Activated naive CD8-positive, alpha-beta T cell treated with anti-CD3 and anti-CD28 coated beads, Interleukin-2, amount 50 U/mL, for 24 hours (primary cell): ENCODE data around the gene MCUB.

Source experiments
- ATAC-seq: fragments of 150-1000 bp; cut with Tn5 transposase; one replicate; pipeline ENCODE4 v1.10.0; 2021
- DNase-seq: peaks from one replicate; pipeline ENCODE4 v3.0.0; 2021
- H3K27ac Mint-ChIP-seq: one replicate; pipeline ENCODE4 v1.8.0; 2021; ENCODE audit warnings: mild to moderate bottlenecking, mixed read lengths
- H3K27me3 Mint-ChIP-seq: one replicate; pipeline ENCODE4 v1.8.0; 2021; ENCODE audit warnings: mixed read lengths
- H3K36me3 Mint-ChIP-seq: one replicate; pipeline ENCODE4 v1.8.0; 2021; ENCODE audit warnings: low read depth, mixed read lengths
- H3K4me1 Mint-ChIP-seq: one replicate; pipeline ENCODE4 v1.8.0; 2021; ENCODE audit warnings: mixed read lengths
- H3K4me3 Mint-ChIP-seq: one replicate; pipeline ENCODE4 v1.8.0; 2021; ENCODE audit warnings: mild to moderate bottlenecking, moderate library complexity, mixed read lengths
- H3K9me3 Mint-ChIP-seq: one replicate; pipeline ENCODE4 v1.8.0; 2021; ENCODE audit warnings: mixed read lengths

MCUB gene

DNA sequence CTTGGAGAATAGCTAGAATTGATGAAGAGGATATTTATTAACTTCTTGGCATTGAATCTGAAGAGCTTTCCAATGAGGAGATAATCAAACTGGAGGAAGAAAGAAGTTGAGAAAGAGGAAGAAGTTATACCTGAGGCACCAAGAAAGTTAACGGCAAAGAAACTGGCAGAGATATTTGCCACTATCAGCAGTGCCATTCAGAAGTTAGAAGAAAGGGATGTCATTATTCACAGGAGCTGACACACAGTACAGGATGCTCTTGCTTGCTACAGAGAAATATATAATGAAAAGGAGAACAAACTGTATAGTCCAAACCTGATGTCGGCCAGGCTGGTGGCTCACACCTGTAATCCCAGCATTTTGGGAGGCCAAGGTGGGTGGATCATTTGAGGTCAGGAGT lies 64.5 kb downstream of the MCUB start:
- peak overlapping the region; percentile 12 for H3K27ac Mint-ChIP-seq

DNA sequence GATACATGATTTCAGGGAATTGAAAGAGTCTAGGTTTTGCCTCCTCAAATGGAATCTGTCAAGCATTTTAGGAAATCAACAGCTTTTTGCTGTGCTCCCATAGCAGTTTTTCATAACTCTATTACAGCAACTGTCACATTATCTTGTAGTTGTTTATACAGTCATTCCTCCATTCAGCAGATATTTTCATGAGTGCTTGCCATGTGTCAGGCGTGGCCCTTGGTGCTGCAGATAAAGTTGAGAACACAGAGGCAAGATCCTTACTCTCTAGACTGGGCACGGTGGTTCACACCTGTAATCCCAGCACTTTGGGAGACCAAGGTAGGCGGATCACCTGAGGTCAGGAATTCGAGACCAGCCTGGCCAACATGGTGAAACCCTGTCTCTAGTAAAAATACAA lies 67.3 kb downstream of the MCUB start:
- ATAC-seq (no peak), DNase-seq (no peak)
- Mint-ChIP-seq H3K4me3 (no peak overlapping the region), H3K9me3 (no peaks in the 10 kb centered on the region), H3K36me3 (peaks cover 8% of the 10 kb centered on the region), H3K4me1 (peaks cover 43% of the 10 kb centered on the region), H3K27me3 (no peaks in the 10 kb centered on the region), H3K27ac (no peak overlapping the region)

More for the DNA sequence above, 64.5 kb downstream of the MCUB start:
- Mint-ChIP-seq H3K4me3 (no peak overlapping the region), H3K36me3 (peaks cover 12% of the 10 kb centered on the region), H3K27me3 (no peaks in the 10 kb centered on the region), H3K4me1 (peaks cover 27% of the 10 kb centered on the region), H3K9me3 (no peaks in the 10 kb centered on the region)
- no peak for DNase-seq
- no peak for ATAC-seq

- Mint-ChIP-seq H3K27me3 (no peaks in the 10 kb centered on the region), H3K36me3 (peaks cover 6% of the 10 kb centered on the region), H3K4me1 (peaks cover 43% of the 10 kb centered on the region), H3K27ac (no peak overlapping the region), H3K9me3 (peaks cover 4% of the 10 kb centered on the region), H3K4me3 (no peak overlapping the region)
- no peak for DNase-seq
- no peak for ATAC-seq
Observed at GRCh38 chr4:109629775-109630174, 69.7 kb downstream of the MCUB start.

GRCh38 chr4:109631532-109632108 lies 71.6 kb downstream of the MCUB start:
- ATAC-seq: peak; percentile 40
- peaks cover 19% of the 10 kb centered on the region for H3K36me3 Mint-ChIP-seq
- peaks cover 35% of the 10 kb centered on the region for H3K4me1 Mint-ChIP-seq
- H3K4me3 Mint-ChIP-seq: peak overlapping the region; percentile 4
- H3K27me3 Mint-ChIP-seq: no peaks in the 10 kb centered on the region
- peaks cover 13% of the 10 kb centered on the region for H3K9me3 Mint-ChIP-seq
- H3K27ac Mint-ChIP-seq: peak overlapping the region; percentile 37
- DNase-seq: no peak

DNA sequence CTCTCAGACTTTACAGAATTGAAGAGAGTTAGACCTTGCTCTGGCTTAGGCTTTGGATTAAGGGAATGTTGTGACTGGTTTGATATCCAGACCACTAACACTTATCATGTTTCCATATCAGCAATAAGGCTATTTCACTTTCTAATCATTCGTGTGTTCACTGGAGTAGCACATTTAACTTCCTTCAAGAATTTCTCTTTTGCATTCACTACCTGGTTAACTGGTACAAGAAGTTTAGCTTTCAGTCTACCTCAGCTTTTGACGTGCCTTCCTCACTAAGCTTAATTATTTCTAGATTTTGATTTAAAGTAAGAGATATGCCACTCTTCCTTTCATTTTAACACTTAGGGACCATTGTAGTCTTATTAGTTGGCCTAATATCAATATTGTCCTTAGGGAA lies 80.6 kb downstream of the MCUB start:
- no peaks in the 10 kb centered on the region for H3K27me3 Mint-ChIP-seq
- no peak overlapping the region for H3K4me3 Mint-ChIP-seq
- H3K9me3 Mint-ChIP-seq: peaks cover 24% of the 10 kb centered on the region
- H3K27ac Mint-ChIP-seq: no peak overlapping the region
- peaks cover 24% of the 10 kb centered on the region for H3K36me3 Mint-ChIP-seq
- no peak for ATAC-seq
- H3K4me1 Mint-ChIP-seq: peaks cover 42% of the 10 kb centered on the region
- no peak for DNase-seq

GRCh38 chr4:109645874-109646710 lies 86.0 kb downstream of the MCUB start:
- H3K27ac Mint-ChIP-seq: no peak overlapping the region
- no peaks in the 10 kb centered on the region for H3K27me3 Mint-ChIP-seq
- H3K4me1 Mint-ChIP-seq: peaks cover 52% of the 10 kb centered on the region
- ATAC-seq (peak; percentile 62), DNase-seq (no peak)
- H3K4me3 Mint-ChIP-seq: no peak overlapping the region
- H3K9me3 Mint-ChIP-seq: peaks cover 10% of the 10 kb centered on the region
- peaks cover 20% of the 10 kb centered on the region for H3K36me3 Mint-ChIP-seq

DNA sequence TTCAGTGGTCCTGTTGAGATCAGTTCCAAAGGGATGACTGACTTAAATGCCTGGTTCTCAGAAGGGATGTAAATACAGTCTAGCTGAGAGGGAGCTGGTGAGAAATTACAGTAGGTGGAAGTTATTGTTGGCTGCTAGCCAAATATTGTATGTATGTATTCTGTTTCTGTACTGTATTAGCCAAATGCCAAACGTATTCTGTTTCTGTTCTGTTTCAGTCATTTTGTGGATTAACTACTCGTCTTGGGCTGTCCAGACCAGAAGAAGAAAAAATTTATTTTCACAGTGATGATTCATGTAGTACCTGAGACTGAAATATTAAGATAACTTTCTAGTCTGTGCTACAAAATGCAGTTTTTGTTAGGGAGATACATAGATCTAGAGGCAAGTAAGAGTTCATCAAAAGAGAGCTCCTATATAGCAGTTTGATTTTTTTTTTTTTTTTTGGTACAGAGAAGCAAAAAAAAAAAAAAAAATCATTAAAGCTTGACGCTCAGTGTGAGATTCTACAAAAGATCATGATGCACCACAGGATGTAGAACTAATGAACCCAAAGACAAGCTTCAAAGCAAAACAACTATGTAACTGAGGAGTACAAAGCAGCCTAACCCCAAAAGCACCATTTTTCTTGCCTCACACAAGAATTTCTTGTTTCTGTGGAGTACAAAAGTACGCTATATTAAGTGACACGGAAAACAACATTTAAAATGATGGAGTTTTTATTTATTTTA lies 88.4 kb downstream of the MCUB start:
- no peak for DNase-seq
- ATAC-seq: peak; percentile 34

GRCh38 chr4:109648997-109649575 lies 89.0 kb downstream of the MCUB start:
- peak overlapping the region; percentile 13 for H3K4me3 Mint-ChIP-seq
- peaks cover 39% of the 10 kb centered on the region for H3K36me3 Mint-ChIP-seq
- no peaks in the 10 kb centered on the region for H3K27me3 Mint-ChIP-seq
- ATAC-seq (no peak), DNase-seq (no peak)
- H3K27ac Mint-ChIP-seq: peak overlapping the region; percentile 83
- peaks cover 41% of the 10 kb centered on the region for H3K4me1 Mint-ChIP-seq
- H3K9me3 Mint-ChIP-seq: peaks cover 18% of the 10 kb centered on the region

More for the DNA sequence above, 88.4 kb downstream of the MCUB start:
- Mint-ChIP-seq H3K9me3 (peaks cover 18% of the 10 kb centered on the region), H3K27ac (peak overlapping the region; percentile 83), H3K4me3 (peak overlapping the region; percentile 48), H3K27me3 (no peaks in the 10 kb centered on the region), H3K36me3 (peaks cover 36% of the 10 kb centered on the region), H3K4me1 (peaks cover 41% of the 10 kb centered on the region)

GRCh38 chr4:109649872-109650271 lies 89.8 kb downstream of the MCUB start:
- H3K4me3 Mint-ChIP-seq: no peak overlapping the region
- DNase-seq: peak; percentile 8
- peak; percentile 55 for ATAC-seq

DNA sequence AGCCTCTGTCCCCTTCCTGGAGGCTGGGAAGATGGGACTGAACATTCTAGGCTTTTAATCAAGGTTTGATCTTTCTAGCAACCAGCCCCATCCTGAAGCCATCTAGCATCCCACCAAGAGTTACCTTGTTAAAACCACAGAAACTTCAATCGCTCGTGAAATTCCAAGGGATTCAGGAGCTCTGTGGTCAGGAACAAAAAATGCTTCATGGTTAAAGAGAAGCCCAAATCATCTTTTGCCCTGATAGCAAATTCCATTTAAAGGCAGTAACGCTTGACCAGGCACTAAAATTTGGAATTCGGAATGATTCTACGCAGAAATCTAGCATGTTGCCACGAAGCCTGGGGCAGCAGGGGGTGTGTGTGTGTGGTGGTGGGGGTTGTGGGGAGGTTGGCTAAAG lies 95.3 kb downstream of the MCUB start:
- Mint-ChIP-seq H3K4me1 (peaks cover 43% of the 10 kb centered on the region), H3K4me3 (no peak overlapping the region), H3K9me3 (peaks cover 8% of the 10 kb centered on the region), H3K36me3 (peaks cover 22% of the 10 kb centered on the region), H3K27me3 (no peaks in the 10 kb centered on the region), H3K27ac (peak overlapping the region; percentile 11)
- ATAC-seq: no peak
- DNase-seq: no peak

More at GRCh38 chr4:109649872-109650271, 89.8 kb downstream of the MCUB start:
- Mint-ChIP-seq H3K36me3 (peaks cover 39% of the 10 kb centered on the region), H3K27me3 (no peaks in the 10 kb centered on the region), H3K9me3 (peaks cover 18% of the 10 kb centered on the region), H3K4me1 (peaks cover 40% of the 10 kb centered on the region), H3K27ac (peak overlapping the region; percentile 52)

GRCh38 chr4:109657854-109658418 lies 97.9 kb downstream of the MCUB start:
- peaks cover 33% of the 10 kb centered on the region for H3K4me1 Mint-ChIP-seq

GRCh38 chr4:109658871-109659410 lies 98.9 kb downstream of the MCUB start:
- Mint-ChIP-seq H3K27me3 (no peaks in the 10 kb centered on the region), H3K4me3 (no peak overlapping the region), H3K27ac (no peak overlapping the region), H3K36me3 (no peaks in the 10 kb centered on the region), H3K9me3 (no peaks in the 10 kb centered on the region), H3K4me1 (peaks cover 31% of the 10 kb centered on the region)
- DNase-seq (no peak), ATAC-seq (no peak)

More at GRCh38 chr4:109657854-109658418, 97.9 kb downstream of the MCUB start:
- H3K27ac Mint-ChIP-seq: no peak overlapping the region
- DNase-seq (no peak), ATAC-seq (no peak)
- no peaks in the 10 kb centered on the region for H3K9me3 Mint-ChIP-seq
- peaks cover 8% of the 10 kb centered on the region for H3K36me3 Mint-ChIP-seq
- H3K4me3 Mint-ChIP-seq: no peak overlapping the region
- no peaks in the 10 kb centered on the region for H3K27me3 Mint-ChIP-seq

GRCh38 chr4:109662116-109662515 lies 102.1 kb downstream of the MCUB start:
- Mint-ChIP-seq H3K4me3 (no peak overlapping the region), H3K9me3 (no peaks in the 10 kb centered on the region), H3K27ac (no peak overlapping the region), H3K4me1 (peaks cover 28% of the 10 kb centered on the region), H3K36me3 (peaks cover 5% of the 10 kb centered on the region), H3K27me3 (no peaks in the 10 kb centered on the region)
- DNase-seq (no peak), ATAC-seq (no peak)

- Mint-ChIP-seq H3K36me3 (peaks cover 5% of the 10 kb centered on the region), H3K9me3 (no peaks in the 10 kb centered on the region), H3K27ac (no peak overlapping the region), H3K4me3 (no peak overlapping the region), H3K4me1 (peaks cover 27% of the 10 kb centered on the region), H3K27me3 (no peaks in the 10 kb centered on the region)
- no peak for DNase-seq
- ATAC-seq: no peak
Observed at GRCh38 chr4:109662771-109663170, 102.7 kb downstream of the MCUB start.
